K562 (cell line): ENCODE data around the gene KIF23. TPM values are rescaled to one million over a fixed set of nuclear protein-coding genes. Genes with fewer than 3 reads are reported as not detected.
A peak's percentile ranks its signal among the peaks of the same experiment; 100 is the strongest.

ENCODE experiments used
- BMI1 ChIP-seq: fragments of 150-350 bp; IDR thresholded peaks from 2 replicates; pipeline ENCODE4 v1.6.1; 2014; ENCODE audit warnings: low read length
- CEBPB ChIP-seq: fragments of 450-650 bp; IDR thresholded peaks from 2 replicates; pipeline ENCODE4 v1.6.1; 2016; ENCODE audit warnings: missing genetic modification characterization, missing compliant biosample characterization
- DNMT1 ChIP-seq: fragments of 450-650 bp; IDR thresholded peaks from 2 replicates; pipeline ENCODE4 v1.6.1; 2016; ENCODE audit warnings: antibody characterized with exemption, mild to moderate bottlenecking
- GATAD2A ChIP-seq: fragments of 450-650 bp; IDR thresholded peaks from 2 replicates; pipeline ENCODE4 v1.6.1; 2017
- GTF2F1 ChIP-seq: IDR thresholded peaks from 2 replicates; pipeline ENCODE4 v1.6.1; 2011; ENCODE audit warnings: low read depth, low read length, improper control_type of control experiment
- HLTF ChIP-seq: fragments of 450-650 bp; IDR thresholded peaks from 2 replicates; pipeline ENCODE4 v1.6.1; 2016
- ILF3 ChIP-seq: fragments of 450-650 bp; IDR thresholded peaks from 2 replicates; pipeline ENCODE4 v1.6.1; 2018; ENCODE audit warnings: antibody characterized with exemption, mild to moderate bottlenecking, moderate library complexity, borderline replicate concordance
- KAT8 ChIP-seq: fragments of 450-650 bp; IDR thresholded peaks from 2 replicates; pipeline ENCODE4 v1.6.1; 2016; ENCODE audit warnings: low read depth, mild to moderate bottlenecking
- KDM1A ChIP-seq, 2 experiments: fragments of 450-650 bp; IDR thresholded peaks; 2 replicates each; pipeline ENCODE4 v1.6.1; 2016; ENCODE audit warnings: mild to moderate bottlenecking in 2 of 2
- KDM5B ChIP-seq: fragments of 200-600 bp; sonication (generic); IDR thresholded peaks from 2 replicates; pipeline ENCODE4 v1.6.1; 2012; ENCODE audit warnings: low read depth, mild to moderate bottlenecking, moderate library complexity, low read length, control low read depth, inconsistent platforms; ENCODE audit not compliant: insufficient replicate concordance
- MECOM ChIP-seq: fragments of 250-450 bp; sonication (Bioruptor Pico); IDR thresholded peaks from 2 replicates; pipeline ENCODE4 v1.8.0; 2022; ENCODE audit warnings: inconsistent platforms
- MEIS2 ChIP-seq: fragments of 450-650 bp; IDR thresholded peaks from 2 replicates; pipeline ENCODE4 v1.6.1; 2014; ENCODE audit warnings: mild to moderate bottlenecking; ENCODE audit not compliant: partially characterized antibody
- PRPF4 ChIP-seq: fragments of 200-400 bp; formaldehyde crosslinking; IDR thresholded peaks from one replicate; pipeline ENCODE4 v1.6.1; 2017; ENCODE audit warnings: low read length, low read depth, mild to moderate bottlenecking; ENCODE audit not compliant: insufficient read depth, poor library complexity, severe bottlenecking
- RBM39 ChIP-seq: fragments of 200-400 bp; formaldehyde crosslinking; optimal IDR thresholded peaks from 2 replicates; pipeline ENCODE3; 2018; ENCODE audit warnings: low read depth, low read length
- SRF ChIP-seq, 2 experiments: fragments of 250-450, 450-650 bp in 1 of 2; sonication (Bioruptor Pico) in 1 of 2; sonication (generic) in 1 of 2; formaldehyde crosslinking; IDR thresholded peaks; 2 replicates each; pipeline versions ENCODE4 v1.5.0 to v1.5.1; 2020 to 2022; ENCODE audit warnings: mild to moderate bottlenecking in 1 of 2, missing genetic modification reagents in 1 of 2
- TAF9B ChIP-seq: fragments of 450-650 bp; IDR thresholded peaks from 2 replicates; pipeline ENCODE4 v1.6.1; 2018; ENCODE audit warnings: mild to moderate bottlenecking; ENCODE audit not compliant: partially characterized antibody
- ZC3H8 ChIP-seq: fragments of 450-650 bp; IDR thresholded peaks from 2 replicates; pipeline ENCODE4 v1.6.1; 2017
- ZNF3 ChIP-seq: fragments of 250-450 bp; sonication (Bioruptor Pico); IDR thresholded peaks from 2 replicates; pipeline ENCODE4 v1.5.0; 2021; ENCODE audit warnings: mild to moderate bottlenecking, moderate library complexity
- polyA plus RNA-seq, 8 experiments: library from polyadenylated mRNA; depleted of rRNA in 4 of 8; stranded (reverse) in 5 of 8; unstranded in 3 of 8; fragments of >200 nt; fragmentation: Nextera tagmentation in 2 of 8; fragmentation: Illumina TruSeq in 1 of 8; extraction: Ambion mirVana in 2 of 8; extraction: Trizol in 1 of 8; gene quantifications; 2 replicates each; pipeline versions ENCODE4 v1.2.1 to v1.2.3, GENCODE V29; 2011 to 2014; ENCODE audit warnings: inconsistent platforms in 1 of 8, missing spikeins in 1 of 8
- total RNA-seq, 7 experiments: library from RNA; depleted of rRNA in 6 of 7; stranded (reverse); fragments of >200 nt in 6 of 7; fragmentation: Illumina TruSeq in 2 of 7; extraction: Trizol in 2 of 7; gene quantifications; 2 replicates each; pipeline versions ENCODE4 v1.2.1 to v1.2.3, GENCODE V29; 2011 to 2021; ENCODE audit warnings: low replicate concordance in 1 of 7
- TF ChIP-seq, protein P1 (sequence below): sonication (generic); formaldehyde crosslinking; IDR thresholded peaks from 2 replicates; pipeline ENCODE4 v1.9.0; 2022; ENCODE audit warnings: mild to moderate bottlenecking, missing genetic modification reagents
- TF ChIP-seq, protein P2 (sequence below): sonication (generic); formaldehyde crosslinking; IDR thresholded peaks from 2 replicates; pipeline ENCODE4 v1.8.0; 2022; ENCODE audit warnings: mild to moderate bottlenecking, missing genetic modification reagents, borderline replicate concordance
- TF ChIP-seq, protein P3 (sequence below): sonication (generic); formaldehyde crosslinking; IDR thresholded peaks from 2 replicates; pipeline ENCODE4 v1.8.0; 2022; ENCODE audit warnings: missing genetic modification reagents, mild to moderate bottlenecking, borderline replicate concordance
- TF ChIP-seq, protein P4 (sequence below): fragments of 250-450 bp; sonication (Bioruptor Pico); IDR thresholded peaks from 2 replicates; pipeline ENCODE4 v1.8.0; 2021; ENCODE audit warnings: moderate library complexity, mild to moderate bottlenecking, inconsistent platforms

Gene KIF23
- total and polyA plus RNA-seq, 9 of the 15 experiments (the other 6 are each of a cell fraction or from before 2014, with no cell fraction given) = 29.4 to 58.2 (median 41.9) TPM

DNA sequence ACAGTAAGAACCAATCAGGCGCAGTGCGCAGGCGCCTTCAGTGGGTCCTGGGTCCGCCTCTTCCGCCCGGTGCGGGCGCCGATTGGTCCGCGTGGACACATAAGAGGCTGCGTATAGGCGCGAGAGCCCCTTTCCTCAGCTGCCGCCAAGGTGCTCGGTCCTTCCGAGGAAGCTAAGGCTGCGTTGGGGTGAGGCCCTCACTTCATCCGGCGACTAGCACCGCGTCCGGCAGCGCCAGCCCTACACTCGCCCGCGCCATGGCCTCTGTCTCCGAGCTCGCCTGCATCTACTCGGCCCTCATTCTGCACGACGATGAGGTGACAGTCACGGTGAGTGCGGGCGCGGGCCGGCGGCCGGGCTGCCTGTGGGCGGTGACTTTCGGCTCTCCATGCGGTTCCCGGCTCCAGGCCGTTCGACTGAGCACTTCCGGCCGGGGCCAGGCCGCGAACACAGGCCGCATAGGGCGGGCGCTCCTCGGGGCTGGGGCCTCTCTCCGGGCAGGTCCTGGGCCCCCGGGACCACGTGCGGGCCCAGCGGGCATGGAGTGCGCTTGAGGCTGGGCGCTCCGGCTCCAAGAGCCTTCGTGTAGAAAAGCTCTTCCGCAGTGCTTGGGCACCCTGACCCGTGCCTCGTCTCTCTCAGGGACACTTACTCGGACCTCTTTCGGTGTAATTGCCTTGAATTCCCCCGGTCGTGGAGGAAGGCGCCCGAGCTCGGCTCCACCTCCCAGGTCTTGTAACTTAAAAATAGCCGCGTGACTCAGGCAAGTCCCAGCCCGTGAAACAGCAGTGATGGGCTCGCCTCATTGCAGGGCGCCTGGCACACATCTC lies 38.8 kb downstream of the KIF23 start, which contains the start of gene RPLP1 (continued):
- TF ChIP-seq SRF (CRISPR knock-in tag; IDR thresholded peaks at IDR 0.05) (0 out of 4 replicates have a peak, but pooled peaks of 1 of the 2 experiments have one; percentile 41), MECOM (CRISPR knock-in tag) (no peak), PRPF4 (peak; percentile 94), RBM39 (no peak), GTF2F1 (peak; percentile 99), ZC3H8 (0 out of 2 replicates have a peak, but pooled peaks have one; percentile 23), KAT8 (no peak), GATAD2A (no peak), BMI1 (no peak), ZNF3 (CRISPR knock-in tag) (no peak), CEBPB (no peak), TAF9B (peak; percentile 99), HLTF (peak; percentile 80), DNMT1 (no peak), KDM1A (IDR thresholded peaks at IDR 0.05) (no peak), KDM5B (peak; percentile 99), MEIS2 (peak; percentile 32), ILF3 (no peak; the same call in 1 of the 2 replicates)
- TF ChIP-seq, protein P1, sequence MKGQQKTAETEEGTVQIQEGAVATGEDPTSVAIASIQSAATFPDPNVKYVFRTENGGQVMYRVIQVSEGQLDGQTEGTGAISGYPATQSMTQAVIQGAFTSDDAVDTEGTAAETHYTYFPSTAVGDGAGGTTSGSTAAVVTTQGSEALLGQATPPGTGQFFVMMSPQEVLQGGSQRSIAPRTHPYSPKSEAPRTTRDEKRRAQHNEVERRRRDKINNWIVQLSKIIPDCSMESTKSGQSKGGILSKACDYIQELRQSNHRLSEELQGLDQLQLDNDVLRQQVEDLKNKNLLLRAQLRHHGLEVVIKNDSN (CRISPR knock-in tag) = peak; percentile 6; the same call in 1 of the 2 replicates
- TF ChIP-seq, protein P2, sequence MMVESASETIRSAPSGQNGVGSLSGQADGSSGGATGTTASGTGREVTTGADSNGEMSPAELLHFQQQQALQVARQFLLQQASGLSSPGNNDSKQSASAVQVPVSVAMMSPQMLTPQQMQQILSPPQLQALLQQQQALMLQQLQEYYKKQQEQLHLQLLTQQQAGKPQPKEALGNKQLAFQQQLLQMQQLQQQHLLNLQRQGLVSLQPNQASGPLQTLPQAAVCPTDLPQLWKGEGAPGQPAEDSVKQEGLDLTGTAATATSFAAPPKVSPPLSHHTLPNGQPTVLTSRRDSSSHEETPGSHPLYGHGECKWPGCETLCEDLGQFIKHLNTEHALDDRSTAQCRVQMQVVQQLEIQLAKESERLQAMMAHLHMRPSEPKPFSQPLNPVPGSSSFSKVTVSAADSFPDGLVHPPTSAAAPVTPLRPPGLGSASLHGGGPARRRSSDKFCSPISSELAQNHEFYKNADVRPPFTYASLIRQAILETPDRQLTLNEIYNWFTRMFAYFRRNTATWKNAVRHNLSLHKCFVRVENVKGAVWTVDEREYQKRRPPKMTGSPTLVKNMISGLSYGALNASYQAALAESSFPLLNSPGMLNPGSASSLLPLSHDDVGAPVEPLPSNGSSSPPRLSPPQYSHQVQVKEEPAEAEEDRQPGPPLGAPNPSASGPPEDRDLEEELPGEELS = no peak; the same call in 1 of the 2 replicates
- TF ChIP-seq, protein P3, sequence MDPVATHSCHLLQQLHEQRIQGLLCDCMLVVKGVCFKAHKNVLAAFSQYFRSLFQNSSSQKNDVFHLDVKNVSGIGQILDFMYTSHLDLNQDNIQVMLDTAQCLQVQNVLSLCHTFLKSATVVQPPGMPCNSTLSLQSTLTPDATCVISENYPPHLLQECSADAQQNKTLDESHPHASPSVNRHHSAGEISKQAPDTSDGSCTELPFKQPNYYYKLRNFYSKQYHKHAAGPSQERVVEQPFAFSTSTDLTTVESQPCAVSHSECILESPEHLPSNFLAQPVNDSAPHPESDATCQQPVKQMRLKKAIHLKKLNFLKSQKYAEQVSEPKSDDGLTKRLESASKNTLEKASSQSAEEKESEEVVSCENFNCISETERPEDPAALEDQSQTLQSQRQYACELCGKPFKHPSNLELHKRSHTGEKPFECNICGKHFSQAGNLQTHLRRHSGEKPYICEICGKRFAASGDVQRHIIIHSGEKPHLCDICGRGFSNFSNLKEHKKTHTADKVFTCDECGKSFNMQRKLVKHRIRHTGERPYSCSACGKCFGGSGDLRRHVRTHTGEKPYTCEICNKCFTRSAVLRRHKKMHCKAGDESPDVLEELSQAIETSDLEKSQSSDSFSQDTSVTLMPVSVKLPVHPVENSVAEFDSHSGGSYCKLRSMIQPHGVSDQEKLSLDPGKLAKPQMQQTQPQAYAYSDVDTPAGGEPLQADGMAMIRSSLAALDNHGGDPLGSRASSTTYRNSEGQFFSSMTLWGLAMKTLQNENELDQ = no peak; the same call in 1 of the 2 replicates
- TF ChIP-seq, protein P4, sequence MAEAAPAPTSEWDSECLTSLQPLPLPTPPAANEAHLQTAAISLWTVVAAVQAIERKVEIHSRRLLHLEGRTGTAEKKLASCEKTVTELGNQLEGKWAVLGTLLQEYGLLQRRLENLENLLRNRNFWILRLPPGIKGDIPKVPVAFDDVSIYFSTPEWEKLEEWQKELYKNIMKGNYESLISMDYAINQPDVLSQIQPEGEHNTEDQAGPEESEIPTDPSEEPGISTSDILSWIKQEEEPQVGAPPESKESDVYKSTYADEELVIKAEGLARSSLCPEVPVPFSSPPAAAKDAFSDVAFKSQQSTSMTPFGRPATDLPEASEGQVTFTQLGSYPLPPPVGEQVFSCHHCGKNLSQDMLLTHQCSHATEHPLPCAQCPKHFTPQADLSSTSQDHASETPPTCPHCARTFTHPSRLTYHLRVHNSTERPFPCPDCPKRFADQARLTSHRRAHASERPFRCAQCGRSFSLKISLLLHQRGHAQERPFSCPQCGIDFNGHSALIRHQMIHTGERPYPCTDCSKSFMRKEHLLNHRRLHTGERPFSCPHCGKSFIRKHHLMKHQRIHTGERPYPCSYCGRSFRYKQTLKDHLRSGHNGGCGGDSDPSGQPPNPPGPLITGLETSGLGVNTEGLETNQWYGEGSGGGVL (CRISPR knock-in tag) = no peak
